HCT116 (cell line): ENCODE data around the gene PMS1.

Experiments
- EZH2phosphoT487 ChIP-seq: fragments of 200-600 bp; IDR thresholded peaks from 2 replicates; pipeline ENCODE4 v1.6.1; 2018; ENCODE audit warnings: antibody characterized with exemption, borderline replicate concordance
- POLR2A ChIP-seq: IDR thresholded peaks from 2 replicates; pipeline ENCODE4 v1.7.0; 2011; ENCODE audit warnings: borderline replicate concordance; ENCODE audit not compliant: insufficient read depth, insufficient read length; ENCODE audit errors: extremely low read depth
- RAD21 ChIP-seq: IDR thresholded peaks from 2 replicates; pipeline ENCODE4 v1.6.1; 2012; ENCODE audit warnings: low read depth, mild to moderate bottlenecking
- SP1 ChIP-seq: IDR thresholded peaks from 2 replicates; pipeline ENCODE4 v1.6.1; 2012; ENCODE audit warnings: low read depth
- TF ChIP-seq, protein P1 (sequence below), 3 experiments: fragments of 200-600 bp in 1 of 3; sonication (generic) in 1 of 3; IDR thresholded peaks in 2 of 3; conservative IDR thresholded peaks in 1 of 3; 2 replicates each; pipeline ENCODE4 v1.5.1; 2012 to 2017; ENCODE audit warnings: low read depth in 2 of 3, low read length in 2 of 3, antibody characterized with exemption in 1 of 3, borderline replicate concordance in 1 of 3, control low read depth in 1 of 3, mild to moderate bottlenecking in 1 of 3, mixed read lengths in 1 of 3, mixed run types in 1 of 3, moderate library complexity in 1 of 3; ENCODE audit not compliant: insufficient read depth in 1 of 3
- TF ChIP-seq, protein P2 (sequence below): IDR thresholded peaks from 2 replicates; pipeline ENCODE4 v1.6.1; 2012
- TF ChIP-seq, protein P3 (sequence below): IDR thresholded peaks from 2 replicates; pipeline ENCODE4 v1.6.1; 2012

DNA sequence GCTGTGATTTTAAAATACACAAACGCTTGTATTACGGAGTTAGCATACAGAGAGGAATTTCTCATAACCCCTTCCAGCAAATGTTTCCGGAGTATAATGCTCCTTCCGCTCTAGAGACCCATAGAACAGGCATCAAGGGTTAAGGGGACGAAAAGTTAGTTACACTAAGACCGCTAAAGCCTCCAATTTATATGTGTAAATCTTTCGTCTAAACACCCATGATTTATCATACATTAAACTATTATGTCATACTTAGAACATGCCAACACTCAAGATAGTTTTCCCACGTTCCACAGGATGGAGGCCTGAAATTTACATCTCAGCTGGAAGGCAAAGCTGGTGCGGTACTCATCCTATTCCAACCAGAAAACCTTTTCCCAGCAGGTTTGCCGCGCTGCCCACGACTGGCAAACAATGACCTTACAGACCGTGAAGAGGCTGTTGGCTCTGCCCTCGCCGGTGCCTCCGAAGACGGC lies 761 bp upstream of the PMS1 start:
- TF ChIP-seq, protein P1, sequence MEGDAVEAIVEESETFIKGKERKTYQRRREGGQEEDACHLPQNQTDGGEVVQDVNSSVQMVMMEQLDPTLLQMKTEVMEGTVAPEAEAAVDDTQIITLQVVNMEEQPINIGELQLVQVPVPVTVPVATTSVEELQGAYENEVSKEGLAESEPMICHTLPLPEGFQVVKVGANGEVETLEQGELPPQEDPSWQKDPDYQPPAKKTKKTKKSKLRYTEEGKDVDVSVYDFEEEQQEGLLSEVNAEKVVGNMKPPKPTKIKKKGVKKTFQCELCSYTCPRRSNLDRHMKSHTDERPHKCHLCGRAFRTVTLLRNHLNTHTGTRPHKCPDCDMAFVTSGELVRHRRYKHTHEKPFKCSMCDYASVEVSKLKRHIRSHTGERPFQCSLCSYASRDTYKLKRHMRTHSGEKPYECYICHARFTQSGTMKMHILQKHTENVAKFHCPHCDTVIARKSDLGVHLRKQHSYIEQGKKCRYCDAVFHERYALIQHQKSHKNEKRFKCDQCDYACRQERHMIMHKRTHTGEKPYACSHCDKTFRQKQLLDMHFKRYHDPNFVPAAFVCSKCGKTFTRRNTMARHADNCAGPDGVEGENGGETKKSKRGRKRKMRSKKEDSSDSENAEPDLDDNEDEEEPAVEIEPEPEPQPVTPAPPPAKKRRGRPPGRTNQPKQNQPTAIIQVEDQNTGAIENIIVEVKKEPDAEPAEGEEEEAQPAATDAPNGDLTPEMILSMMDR (IDR thresholded peaks at IDR 0.05 in 2 of 3, conservative IDR thresholded peaks at IDR 0.05 in 1 of 3; ENCODE audit: borderline replicate concordance in 1 of 3, insufficient read depth in 1 of 3, low read depth in 2 of 3, low read length in 2 of 3), result no peak
- TF ChIP-seq POLR2A (no peak), RAD21 (no peak), SP1 (no peak), EZH2phosphoT487 (no peak)
- TF ChIP-seq, protein P2, sequence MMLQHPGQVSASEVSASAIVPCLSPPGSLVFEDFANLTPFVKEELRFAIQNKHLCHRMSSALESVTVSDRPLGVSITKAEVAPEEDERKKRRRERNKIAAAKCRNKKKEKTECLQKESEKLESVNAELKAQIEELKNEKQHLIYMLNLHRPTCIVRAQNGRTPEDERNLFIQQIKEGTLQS, result no peak
- TF ChIP-seq, protein P3, sequence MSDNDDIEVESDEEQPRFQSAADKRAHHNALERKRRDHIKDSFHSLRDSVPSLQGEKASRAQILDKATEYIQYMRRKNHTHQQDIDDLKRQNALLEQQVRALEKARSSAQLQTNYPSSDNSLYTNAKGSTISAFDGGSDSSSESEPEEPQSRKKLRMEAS, result no peak
